Nephron (organoid): ENCODE measurements around the gene ATP1B1.

Experiments
- H3K27ac Mint-ChIP-seq, 3 experiments: 2 replicates each; pipeline ENCODE4 v1.8.0; 2020; ENCODE audit warnings: mixed read lengths in 3 of 3, mild to moderate bottlenecking in 2 of 3, moderate library complexity in 1 of 3
- H3K27me3 Mint-ChIP-seq: 2 replicates; pipeline ENCODE4 v1.8.0; 2021; ENCODE audit warnings: low read depth, mild to moderate bottlenecking, moderate library complexity, mixed read lengths
- H3K36me3 Mint-ChIP-seq: 2 replicates; pipeline ENCODE4 v1.8.0; 2020; ENCODE audit warnings: low read depth, mixed read lengths
- H3K4me1 Mint-ChIP-seq: 2 replicates; pipeline ENCODE4 v1.8.0; 2020; ENCODE audit warnings: mixed read lengths
- H3K4me3 Mint-ChIP-seq, 3 experiments: 2 replicates each; pipeline ENCODE4 v1.8.0; 2020; ENCODE audit warnings: mild to moderate bottlenecking in 3 of 3, mixed read lengths in 3 of 3, moderate library complexity in 2 of 3
- H3K9me3 Mint-ChIP-seq: 2 replicates; pipeline ENCODE4 v1.8.0; 2020; ENCODE audit warnings: mixed read lengths
- TF ChIP-seq, protein P1 (sequence below), 3 experiments: fragments of 200-600 bp; sonication (generic); IDR thresholded peaks; one replicate each; pipeline ENCODE4 v1.5.0; 2021; ENCODE audit warnings: antibody characterized with exemption in 3 of 3; ENCODE audit not compliant: unreplicated experiment in 3 of 3

Gene ATP1B1

DNA sequence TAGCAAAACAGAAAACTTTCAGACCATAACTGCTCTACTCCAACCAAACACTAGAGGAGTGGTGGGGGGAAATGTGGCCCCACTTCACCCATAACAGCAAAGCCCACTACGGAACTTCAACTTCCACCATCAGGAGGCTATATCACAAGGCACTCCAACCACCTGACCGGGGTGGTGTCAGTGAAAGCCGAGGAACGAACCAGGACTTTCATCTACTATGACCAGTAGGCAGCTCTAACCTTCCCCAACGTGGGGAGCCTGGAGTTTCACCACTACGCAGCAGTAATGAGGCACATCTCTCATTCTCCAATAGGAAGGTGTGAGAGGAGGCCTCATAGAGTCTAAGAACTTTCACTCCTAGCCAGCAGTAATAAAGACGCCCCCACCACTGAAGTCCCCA lies 42.4 kb upstream of the ATP1B1 start:
- H3K36me3 Mint-ChIP-seq: no peaks in the 10 kb centered on the region
- no peak overlapping the region for H3K27ac Mint-ChIP-seq
- TF ChIP-seq, protein P1, sequence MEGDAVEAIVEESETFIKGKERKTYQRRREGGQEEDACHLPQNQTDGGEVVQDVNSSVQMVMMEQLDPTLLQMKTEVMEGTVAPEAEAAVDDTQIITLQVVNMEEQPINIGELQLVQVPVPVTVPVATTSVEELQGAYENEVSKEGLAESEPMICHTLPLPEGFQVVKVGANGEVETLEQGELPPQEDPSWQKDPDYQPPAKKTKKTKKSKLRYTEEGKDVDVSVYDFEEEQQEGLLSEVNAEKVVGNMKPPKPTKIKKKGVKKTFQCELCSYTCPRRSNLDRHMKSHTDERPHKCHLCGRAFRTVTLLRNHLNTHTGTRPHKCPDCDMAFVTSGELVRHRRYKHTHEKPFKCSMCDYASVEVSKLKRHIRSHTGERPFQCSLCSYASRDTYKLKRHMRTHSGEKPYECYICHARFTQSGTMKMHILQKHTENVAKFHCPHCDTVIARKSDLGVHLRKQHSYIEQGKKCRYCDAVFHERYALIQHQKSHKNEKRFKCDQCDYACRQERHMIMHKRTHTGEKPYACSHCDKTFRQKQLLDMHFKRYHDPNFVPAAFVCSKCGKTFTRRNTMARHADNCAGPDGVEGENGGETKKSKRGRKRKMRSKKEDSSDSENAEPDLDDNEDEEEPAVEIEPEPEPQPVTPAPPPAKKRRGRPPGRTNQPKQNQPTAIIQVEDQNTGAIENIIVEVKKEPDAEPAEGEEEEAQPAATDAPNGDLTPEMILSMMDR (IDR thresholded peaks at IDR 0.05; ENCODE audit: unreplicated experiment in 3 of 3): no peak
- H3K27me3 Mint-ChIP-seq: no peaks in the 10 kb centered on the region
- no peak overlapping the region for H3K4me3 Mint-ChIP-seq
- H3K9me3 Mint-ChIP-seq: peaks cover 11% of the 10 kb centered on the region
- peaks cover 7% of the 10 kb centered on the region for H3K4me1 Mint-ChIP-seq

DNA sequence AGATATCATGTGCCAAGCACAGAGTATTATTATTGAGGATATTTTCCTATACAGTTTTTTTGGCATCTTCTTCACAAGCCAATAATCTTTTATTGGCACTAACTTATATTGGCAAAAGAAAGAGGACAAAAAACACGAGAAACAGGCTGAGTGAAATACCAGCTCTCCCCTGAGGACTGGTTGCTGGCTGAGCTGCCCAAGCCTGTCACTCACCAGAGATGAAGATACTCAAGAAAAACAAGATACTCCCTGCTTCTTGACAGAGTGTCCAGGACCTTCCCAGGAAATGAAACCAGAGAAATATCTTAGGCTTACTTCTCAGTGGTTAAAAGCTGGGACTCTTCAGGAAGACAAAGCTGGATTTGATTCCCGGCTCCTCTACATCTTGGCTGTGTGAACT lies 35.9 kb upstream of the ATP1B1 start:
- H3K27me3 Mint-ChIP-seq: no peaks in the 10 kb centered on the region
- TF ChIP-seq, protein P1 (IDR thresholded peaks at IDR 0.05; ENCODE audit: unreplicated experiment in 3 of 3): no peak
- H3K4me1 Mint-ChIP-seq: peaks cover 5% of the 10 kb centered on the region
- no peak overlapping the region for H3K27ac Mint-ChIP-seq
- H3K9me3 Mint-ChIP-seq: peaks cover 11% of the 10 kb centered on the region
- no peaks in the 10 kb centered on the region for H3K36me3 Mint-ChIP-seq
- H3K4me3 Mint-ChIP-seq: no peak overlapping the region

DNA sequence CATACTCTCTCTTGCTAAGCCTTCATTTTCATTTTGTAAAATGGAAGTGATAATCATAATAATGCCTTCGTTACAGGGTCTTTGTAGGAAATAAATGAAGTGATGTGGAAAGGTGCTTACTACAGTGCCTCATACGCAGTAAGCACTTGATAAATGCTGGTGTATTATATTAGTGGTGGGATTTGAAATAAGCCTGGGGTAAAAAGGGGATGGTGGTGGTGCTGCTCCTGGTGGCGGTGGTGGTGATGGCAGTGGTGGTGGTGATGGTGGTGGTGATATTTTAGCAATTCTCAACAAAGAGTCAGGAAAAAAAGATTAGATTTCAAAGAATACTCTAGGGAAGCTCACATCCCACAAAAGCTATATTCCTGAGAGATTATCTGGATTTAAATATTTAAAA lies 35.5 kb upstream of the ATP1B1 start:
- TF ChIP-seq, protein P1 (IDR thresholded peaks at IDR 0.05; ENCODE audit: unreplicated experiment in 3 of 3): no peak
- Mint-ChIP-seq H3K4me1 (peaks cover 5% of the 10 kb centered on the region), H3K9me3 (peaks cover 9% of the 10 kb centered on the region), H3K36me3 (no peaks in the 10 kb centered on the region), H3K4me3 (no peak overlapping the region), H3K27me3 (no peaks in the 10 kb centered on the region), H3K27ac (no peak overlapping the region)

DNA sequence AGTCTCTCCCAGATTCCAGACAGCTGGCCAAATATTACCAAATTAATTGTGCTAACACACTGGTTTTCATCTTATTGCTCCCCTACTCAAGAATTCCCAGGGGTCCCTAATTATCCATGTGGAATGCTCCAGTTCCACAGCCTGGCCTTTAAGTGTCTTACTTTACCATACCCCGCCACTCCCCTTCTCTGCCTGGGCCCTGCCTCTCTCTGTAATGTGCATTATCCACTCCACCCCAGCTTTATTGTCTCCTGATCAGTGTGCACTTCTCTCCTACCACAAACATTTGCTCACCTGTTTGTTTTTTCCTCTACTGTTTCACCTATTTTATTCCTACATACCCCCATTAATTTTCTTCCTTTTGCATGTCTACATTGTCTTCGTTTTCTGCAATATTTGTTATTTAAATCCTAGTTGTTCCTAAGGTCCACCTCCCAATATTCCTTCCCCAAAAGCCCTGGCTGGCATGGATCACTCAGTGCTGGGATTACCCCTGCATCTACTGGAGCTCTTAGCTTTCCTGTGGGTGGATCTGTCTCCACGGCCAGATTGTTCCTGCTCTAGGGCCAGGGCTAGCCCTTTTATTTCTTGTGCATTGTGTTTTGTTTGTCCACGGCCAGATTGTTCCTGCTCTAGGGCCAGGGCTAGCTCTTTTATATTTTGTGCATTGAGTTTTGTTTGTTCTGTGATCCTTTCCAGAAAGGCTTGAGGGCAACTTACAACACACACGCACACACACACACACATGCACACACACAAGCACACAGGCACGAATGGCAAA lies 33.4 kb upstream of the ATP1B1 start:
- Mint-ChIP-seq H3K9me3 (peaks cover 6% of the 10 kb centered on the region), H3K4me3 (no peak overlapping the region), H3K27me3 (no peaks in the 10 kb centered on the region), H3K4me1 (peaks cover 5% of the 10 kb centered on the region), H3K36me3 (no peaks in the 10 kb centered on the region), H3K27ac (no peak overlapping the region)
- TF ChIP-seq, protein P1 (IDR thresholded peaks at IDR 0.05; ENCODE audit: unreplicated experiment in 3 of 3): no peak

DNA sequence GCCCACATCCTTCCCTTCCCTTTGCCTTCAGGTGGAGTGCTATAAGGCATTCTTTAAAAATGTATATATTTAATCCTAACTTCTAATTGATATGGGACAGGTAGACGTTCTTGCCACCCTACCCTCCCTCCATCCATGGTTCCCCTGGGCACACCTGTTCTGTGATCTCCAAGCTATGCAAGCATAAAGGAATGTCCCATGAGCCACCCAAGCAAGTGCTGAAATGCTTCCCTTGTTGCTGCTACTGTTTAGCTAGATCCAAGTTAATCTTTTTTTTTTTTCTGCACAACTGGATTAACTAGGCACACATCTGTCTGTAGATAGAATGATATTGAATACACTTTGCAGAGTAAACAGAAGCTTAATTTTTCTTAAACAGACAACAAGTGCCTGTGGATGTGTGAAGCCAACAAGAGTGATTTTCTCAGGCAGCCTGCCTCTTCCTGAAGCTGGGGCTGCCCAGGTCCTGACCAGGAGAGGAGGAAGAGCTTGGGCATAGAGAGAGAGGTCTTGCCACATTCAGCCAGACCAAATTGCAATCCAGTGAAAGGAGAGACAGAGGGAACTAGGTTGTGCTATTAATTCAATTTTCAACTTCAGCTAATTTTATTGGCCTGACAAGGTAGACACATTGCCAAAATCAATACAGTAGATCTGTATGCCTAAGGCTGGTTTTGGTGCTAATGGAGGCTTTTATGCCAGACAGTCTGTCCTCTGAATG lies 28.2 kb upstream of the ATP1B1 start:
- no peaks in the 10 kb centered on the region for H3K27me3 Mint-ChIP-seq
- TF ChIP-seq, protein P1 (IDR thresholded peaks at IDR 0.05; ENCODE audit: unreplicated experiment in 3 of 3): no peak
- H3K9me3 Mint-ChIP-seq: no peaks in the 10 kb centered on the region
- no peak overlapping the region for H3K27ac Mint-ChIP-seq
- H3K36me3 Mint-ChIP-seq: no peaks in the 10 kb centered on the region
- H3K4me1 Mint-ChIP-seq: no peaks in the 10 kb centered on the region
- no peak overlapping the region for H3K4me3 Mint-ChIP-seq
